ENCODE results near the gene GRIA4. TPM values are rescaled to one million over a fixed set of nuclear protein-coding genes. Genes with fewer than 3 reads are reported as not detected.

GRIA4 gene
- total and polyA plus RNA-seq, 2 of the 13 experiments (the other 11 are each of a cell fraction or from before 2014, with no cell fraction given), result not detected

DNA sequence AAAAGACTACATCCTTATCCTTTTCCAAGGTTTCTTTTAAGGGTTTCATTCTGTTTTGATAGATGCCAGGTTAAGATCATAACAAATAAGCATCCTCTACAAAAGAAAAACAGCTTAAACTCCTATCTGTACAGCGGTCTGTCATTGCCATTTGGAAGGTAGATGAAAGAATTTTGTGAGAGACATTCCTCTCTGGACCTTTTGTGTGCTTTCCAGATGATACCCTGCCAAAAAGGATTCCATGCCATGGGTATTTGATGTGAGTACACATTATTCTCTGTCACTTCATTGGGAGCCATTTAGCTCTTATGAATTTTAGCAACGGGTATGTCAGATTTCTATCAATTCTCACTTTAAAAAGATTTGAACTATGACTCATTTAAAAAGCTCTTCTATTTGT, 153.7 kb downstream of the GRIA4 start (continued):
- TF ChIP-seq ZNF142 (CRISPR knock-in tag; IDR thresholded peaks at IDR 0.05), result no peak
- TF ChIP-seq ZNF207 (IDR thresholded peaks at IDR 0.05; ENCODE audit: borderline replicate concordance), result no peak
- no peak for TF ChIP-seq ZNF451 (CRISPR knock-in tag; IDR thresholded peaks at IDR 0.05)
- TF ChIP-seq ZNF816 (CRISPR knock-in tag; IDR thresholded peaks at IDR 0.05; ENCODE audit: borderline replicate concordance), result no peak
- TF ChIP-seq HNRNPH1 (optimal IDR thresholded peaks at IDR 0.05; ENCODE audit: low read depth, low read length), result no peak
- no peak for TF ChIP-seq NPAS2 (CRISPR knock-in tag; IDR thresholded peaks at IDR 0.05; ENCODE audit: borderline replicate concordance)
- TF ChIP-seq, protein P1, sequence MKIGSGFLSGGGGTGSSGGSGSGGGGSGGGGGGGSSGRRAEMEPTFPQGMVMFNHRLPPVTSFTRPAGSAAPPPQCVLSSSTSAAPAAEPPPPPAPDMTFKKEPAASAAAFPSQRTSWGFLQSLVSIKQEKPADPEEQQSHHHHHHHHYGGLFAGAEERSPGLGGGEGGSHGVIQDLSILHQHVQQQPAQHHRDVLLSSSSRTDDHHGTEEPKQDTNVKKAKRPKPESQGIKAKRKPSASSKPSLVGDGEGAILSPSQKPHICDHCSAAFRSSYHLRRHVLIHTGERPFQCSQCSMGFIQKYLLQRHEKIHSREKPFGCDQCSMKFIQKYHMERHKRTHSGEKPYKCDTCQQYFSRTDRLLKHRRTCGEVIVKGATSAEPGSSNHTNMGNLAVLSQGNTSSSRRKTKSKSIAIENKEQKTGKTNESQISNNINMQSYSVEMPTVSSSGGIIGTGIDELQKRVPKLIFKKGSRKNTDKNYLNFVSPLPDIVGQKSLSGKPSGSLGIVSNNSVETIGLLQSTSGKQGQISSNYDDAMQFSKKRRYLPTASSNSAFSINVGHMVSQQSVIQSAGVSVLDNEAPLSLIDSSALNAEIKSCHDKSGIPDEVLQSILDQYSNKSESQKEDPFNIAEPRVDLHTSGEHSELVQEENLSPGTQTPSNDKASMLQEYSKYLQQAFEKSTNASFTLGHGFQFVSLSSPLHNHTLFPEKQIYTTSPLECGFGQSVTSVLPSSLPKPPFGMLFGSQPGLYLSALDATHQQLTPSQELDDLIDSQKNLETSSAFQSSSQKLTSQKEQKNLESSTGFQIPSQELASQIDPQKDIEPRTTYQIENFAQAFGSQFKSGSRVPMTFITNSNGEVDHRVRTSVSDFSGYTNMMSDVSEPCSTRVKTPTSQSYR (CRISPR knock-in tag; IDR thresholded peaks at IDR 0.05; ENCODE audit: borderline replicate concordance), result no peak
- TF ChIP-seq ZNF34 (CRISPR knock-in tag; IDR thresholded peaks at IDR 0.05; ENCODE audit: borderline replicate concordance), result no peak
- no peak for TF ChIP-seq JUNB (CRISPR knock-in tag; IDR thresholded peaks at IDR 0.05; ENCODE audit: borderline replicate concordance)
- TF ChIP-seq ZNF567 (CRISPR knock-in tag; IDR thresholded peaks at IDR 0.05; ENCODE audit: borderline replicate concordance), result no peak
- TF ChIP-seq THYN1 (CRISPR knock-in tag; IDR thresholded peaks at IDR 0.05; ENCODE audit: borderline replicate concordance, low read depth), result no peak
- no peak for TF ChIP-seq TOE1 (CRISPR knock-in tag; IDR thresholded peaks at IDR 0.05)
